GM13976 (cell line): Measurements from ENCODE around the gene FBL.
A peak's percentile ranks its signal among the peaks of the same experiment; 100 is the strongest.
"Not testable (repeated sequence)": the region's sequence is repeated elsewhere in the genome, so short reads cannot be mapped to it uniquely, and the experiment has no call there.

Experiments used
- DNase-seq: peaks from one replicate; pipeline ENCODE4 v3.0.0; 2012; ENCODE audit warnings: low spot score
- in situ Hi-C: fragments of 300-500 bp; cut with MboI; formaldehyde crosslinking; loops from one replicate; pipeline ENCODE4 v1.12.0; 2022; ENCODE audit warnings: low sequenced_read_pairs, mixed read lengths, inconsistent platforms; ENCODE audit not compliant: unreplicated experiment
- TF ChIP-seq, protein P1 (sequence below): IDR thresholded peaks from 2 replicates; pipeline ENCODE4 v1.5.1; 2012; ENCODE audit warnings: borderline replicate concordance, mild to moderate bottlenecking; ENCODE audit not compliant: insufficient read depth; ENCODE audit errors: extremely low read depth, missing control alignments, control extremely low read depth

Gene FBL

DNA sequence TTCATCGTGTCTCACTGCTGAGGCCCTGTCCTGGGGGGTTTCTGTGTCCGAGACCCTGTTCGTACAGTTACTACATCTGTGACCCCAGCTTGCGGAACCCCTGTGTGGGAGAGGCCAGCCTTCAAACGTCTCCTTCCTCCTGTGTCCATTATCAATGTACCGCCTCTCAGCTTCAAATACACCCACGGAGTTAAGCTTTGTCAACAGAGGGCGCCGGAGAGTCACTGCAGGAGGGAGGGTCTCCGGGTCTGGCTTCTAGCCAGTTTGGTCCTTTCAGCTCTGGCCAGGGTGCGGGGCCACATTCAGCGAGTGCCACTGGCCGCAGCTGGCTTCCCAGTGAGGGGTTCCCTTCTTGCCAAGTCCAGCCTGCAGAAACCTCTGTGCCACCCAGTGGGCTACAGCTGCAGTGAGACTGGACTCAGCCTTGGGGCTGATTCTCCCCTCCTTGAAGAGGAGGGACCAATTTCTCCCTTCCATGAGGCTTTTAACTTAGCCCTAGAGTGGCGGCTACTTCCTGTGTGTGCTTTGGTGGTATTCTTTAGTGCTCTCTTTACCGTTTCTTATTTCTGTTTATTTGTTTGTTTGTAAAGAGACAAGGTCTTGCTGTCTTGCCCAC, 35.4 kb upstream of the FBL start:
- DNase-seq, result peak; percentile 71
- in situ Hi-C loops, result loop anchor here (25.0 kb wide), 1 partner anchor 356 kb away; the partner anchor contains the start of gene CCNP
- TF ChIP-seq, protein P1, sequence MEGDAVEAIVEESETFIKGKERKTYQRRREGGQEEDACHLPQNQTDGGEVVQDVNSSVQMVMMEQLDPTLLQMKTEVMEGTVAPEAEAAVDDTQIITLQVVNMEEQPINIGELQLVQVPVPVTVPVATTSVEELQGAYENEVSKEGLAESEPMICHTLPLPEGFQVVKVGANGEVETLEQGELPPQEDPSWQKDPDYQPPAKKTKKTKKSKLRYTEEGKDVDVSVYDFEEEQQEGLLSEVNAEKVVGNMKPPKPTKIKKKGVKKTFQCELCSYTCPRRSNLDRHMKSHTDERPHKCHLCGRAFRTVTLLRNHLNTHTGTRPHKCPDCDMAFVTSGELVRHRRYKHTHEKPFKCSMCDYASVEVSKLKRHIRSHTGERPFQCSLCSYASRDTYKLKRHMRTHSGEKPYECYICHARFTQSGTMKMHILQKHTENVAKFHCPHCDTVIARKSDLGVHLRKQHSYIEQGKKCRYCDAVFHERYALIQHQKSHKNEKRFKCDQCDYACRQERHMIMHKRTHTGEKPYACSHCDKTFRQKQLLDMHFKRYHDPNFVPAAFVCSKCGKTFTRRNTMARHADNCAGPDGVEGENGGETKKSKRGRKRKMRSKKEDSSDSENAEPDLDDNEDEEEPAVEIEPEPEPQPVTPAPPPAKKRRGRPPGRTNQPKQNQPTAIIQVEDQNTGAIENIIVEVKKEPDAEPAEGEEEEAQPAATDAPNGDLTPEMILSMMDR, result peak; percentile 37

DNA sequence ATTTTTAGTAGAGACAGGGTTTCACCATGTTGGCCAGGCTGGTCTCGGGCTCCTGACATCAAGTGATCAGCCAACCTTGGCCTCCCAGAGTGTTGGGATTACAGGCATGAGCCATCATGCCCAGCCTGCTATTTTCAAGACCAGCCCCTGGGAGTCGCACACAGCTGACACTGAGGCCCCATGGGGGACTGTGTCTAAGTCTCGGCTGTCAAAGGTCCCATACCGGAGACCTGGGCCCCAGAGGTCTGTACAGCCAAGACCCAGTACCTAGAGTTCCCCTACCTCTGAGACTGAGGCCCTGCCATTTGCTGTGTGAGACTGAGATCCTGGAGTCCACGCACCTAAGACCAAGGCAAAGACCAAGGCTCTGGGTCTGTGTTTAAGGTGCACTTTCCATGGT, 34.1 kb upstream of the FBL start:
- DNase-seq, result not testable (repeated sequence)
- in situ Hi-C loops, result loop anchor here (25.0 kb wide), 1 partner anchor 357 kb away; the partner anchor contains the start of gene CCNP

DNA sequence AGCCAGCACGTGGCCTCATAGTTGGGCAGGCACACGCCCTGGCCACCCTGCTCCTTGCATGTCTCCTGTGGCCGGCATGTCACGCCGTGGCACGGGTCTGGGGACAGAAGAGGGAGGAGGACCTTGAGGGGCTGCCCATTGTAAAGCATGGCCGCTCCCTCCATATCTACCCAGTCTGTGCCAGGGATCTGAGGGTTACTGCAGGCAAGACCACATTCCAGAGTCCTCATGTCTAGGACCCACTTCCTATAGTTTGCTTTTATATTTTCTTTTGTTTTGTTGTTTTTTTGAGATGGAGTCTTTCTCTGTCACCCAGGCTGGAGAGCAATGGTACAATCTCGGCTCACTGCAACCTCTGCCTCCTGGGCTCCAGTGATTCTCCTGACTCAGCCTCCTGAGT, 33.6 kb upstream of the FBL start:
- in situ Hi-C loops, result loop anchor here (25.0 kb wide), 1 partner anchor 358 kb away; the partner anchor contains the start of gene CCNP
- not testable (repeated sequence) for DNase-seq

DNA sequence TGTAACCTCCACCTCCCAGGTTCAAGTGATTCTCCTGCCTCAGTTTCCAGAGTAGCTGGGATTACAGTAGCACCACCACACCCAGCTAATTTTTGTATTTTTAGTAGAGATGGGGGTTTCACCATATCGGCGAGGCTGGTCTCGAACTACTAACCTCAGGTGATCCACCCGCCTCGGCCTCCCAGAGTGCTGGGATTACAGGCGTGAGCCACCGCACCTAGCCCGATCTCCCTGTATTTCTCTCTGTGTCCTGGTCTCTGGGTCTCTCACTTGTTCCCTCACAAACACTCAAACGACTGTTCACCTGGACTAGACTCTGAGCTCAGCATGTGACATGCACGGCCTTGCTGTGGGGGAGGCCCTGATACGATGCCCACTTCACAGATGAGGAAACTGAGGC, 32.7 kb upstream of the FBL start:
- in situ Hi-C loops, result loop anchor here (25.0 kb wide), 1 partner anchor 358 kb away; the partner anchor contains the start of gene CCNP
- not testable (repeated sequence) for DNase-seq

DNA sequence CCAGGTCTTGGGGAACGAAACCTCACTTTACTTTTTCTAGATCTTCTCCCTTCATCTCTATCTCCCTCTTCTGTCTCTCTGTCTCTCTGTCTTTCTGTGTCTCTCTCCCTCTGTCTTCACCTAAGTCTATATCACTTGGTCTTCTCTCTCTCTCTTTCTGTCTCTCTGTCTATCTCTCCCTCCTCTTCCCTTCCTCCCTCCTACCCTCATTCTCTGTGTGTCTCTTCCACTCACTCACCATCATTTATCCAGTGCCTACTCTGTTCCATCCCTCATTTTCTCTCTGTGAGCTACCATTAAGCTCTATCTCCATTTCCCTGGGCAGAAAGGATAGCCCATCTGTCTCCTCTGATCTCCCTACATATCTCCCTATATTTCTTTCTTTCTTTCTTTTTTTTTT, 32.2 kb upstream of the FBL start:
- in situ Hi-C loops, result loop anchor here (25.0 kb wide), 1 partner anchor 359 kb away; the partner anchor contains the start of gene CCNP
- peak; percentile 47 for DNase-seq
- TF ChIP-seq, protein P1, result no peak

DNA sequence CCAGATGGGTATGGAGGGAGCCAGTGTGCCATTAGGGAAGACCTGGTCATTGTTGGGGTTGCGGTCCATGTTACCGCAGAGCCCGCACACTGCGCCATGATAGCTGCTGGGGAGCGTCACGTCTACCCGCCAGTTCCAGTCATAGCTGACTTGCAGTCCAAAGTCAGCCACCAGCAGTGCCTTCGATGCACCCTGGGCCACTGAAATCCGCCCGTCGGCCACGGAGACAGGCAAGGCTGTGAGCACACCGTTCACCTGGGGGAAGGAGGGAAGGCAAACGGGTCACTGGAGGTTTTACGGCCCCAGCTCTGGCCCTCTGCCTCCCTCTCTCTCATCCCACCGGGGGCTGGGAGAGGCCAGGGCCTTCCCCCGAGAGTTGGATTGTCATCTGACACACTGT, 31.8 kb upstream of the FBL start:
- not testable (repeated sequence) for DNase-seq
- in situ Hi-C loops, result loop anchor here (25.0 kb wide), 1 partner anchor 359 kb away; the partner anchor contains the start of gene CCNP

DNA sequence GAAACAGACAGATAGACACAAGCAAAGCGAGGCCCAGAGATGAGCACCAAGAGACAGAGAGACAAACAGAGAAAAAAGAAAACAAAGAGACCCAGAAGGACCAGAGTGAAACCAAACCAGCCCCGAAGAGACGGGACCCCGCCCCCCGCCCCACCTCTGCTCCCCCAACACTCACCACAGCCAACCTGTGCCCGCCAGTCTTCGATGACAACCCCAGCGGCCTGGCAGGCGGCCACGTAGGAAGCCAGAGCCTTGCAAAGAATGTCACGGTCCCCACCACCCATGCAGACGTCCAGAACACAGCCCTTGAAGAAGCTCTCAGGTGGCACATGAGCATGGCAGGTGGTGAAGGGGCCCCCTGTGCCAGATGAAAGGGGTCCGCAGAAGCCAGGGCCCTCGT, 31.3 kb upstream of the FBL start:
- DNase-seq, result not testable (repeated sequence)
- in situ Hi-C loops, result loop anchor here (25.0 kb wide), 1 partner anchor 360 kb away; the partner anchor contains the start of gene CCNP

DNA sequence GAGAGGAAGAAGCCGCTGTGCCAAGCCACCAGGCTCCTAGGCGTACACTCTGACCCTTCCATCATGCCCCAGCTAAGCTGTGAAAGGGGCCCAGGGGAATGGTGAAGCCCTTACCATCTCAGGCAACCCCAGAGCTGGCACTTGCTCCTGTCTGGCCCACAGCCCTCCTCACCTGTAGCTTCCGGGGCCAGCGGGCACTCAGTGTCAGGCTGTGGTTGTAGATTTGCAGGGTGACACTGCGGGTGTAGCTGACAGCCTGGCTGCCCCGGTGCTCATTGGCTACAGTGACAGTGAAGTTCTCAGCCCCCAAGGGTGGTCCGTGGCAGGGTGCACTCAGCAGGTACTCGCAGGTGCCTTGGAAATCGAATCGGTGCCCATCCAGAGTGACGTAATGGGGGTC, 30.3 kb upstream of the FBL start:
- in situ Hi-C loops, result loop anchor here (25.0 kb wide), 1 partner anchor 361 kb away; the partner anchor contains the start of gene CCNP
- not testable (repeated sequence) for DNase-seq

DNA sequence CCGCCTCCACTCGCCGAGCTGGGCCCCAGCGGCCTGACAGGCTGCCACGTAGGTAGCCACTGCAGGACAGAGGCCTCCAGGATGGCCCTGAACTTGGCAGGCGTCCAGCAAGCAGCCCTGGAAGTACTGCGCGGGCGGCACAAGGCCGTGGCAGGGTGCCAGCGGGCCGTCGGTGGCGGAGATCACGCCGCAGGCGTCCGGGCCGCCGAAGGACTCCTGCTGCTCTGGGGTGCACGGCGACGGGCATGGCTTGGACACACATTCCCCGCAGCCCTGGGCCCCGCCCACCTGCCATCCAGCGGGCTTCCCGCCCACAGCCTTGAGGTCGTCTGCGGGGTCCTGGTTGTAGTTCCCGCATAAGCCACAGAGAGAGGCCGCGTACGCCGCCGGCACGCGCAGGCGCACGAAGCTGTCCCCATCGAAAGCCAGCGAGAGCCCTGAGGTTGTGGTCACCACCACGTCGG, 29.3 kb upstream of the FBL start:
- in situ Hi-C loops, result loop anchor here (25.0 kb wide), 1 partner anchor 362 kb away; the partner anchor contains the start of gene CCNP

DNA sequence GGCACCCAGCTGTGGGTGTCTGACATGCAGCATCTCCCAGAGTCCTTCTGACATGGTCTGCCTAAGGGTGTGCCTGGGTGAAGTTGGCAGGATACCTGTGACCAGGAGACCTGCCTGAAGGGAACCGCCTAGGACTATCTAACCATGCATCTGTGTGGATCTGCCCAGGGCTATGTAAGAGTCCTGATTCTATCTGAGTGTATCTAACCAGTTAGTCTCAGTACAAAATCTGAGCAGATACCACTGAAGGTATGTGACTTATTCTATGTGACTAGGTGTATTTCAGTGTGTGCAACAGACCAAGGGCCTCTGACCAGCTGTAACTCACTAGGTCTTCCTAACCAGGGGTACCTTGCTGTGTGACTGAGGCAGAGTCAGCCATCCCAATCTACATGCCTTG, 28.2 kb upstream of the FBL start:
- TF ChIP-seq, protein P1, result no peak
- DNase-seq, result no peak
- in situ Hi-C loops, result no loop called here

More for the DNA sequence above, 29.3 kb upstream of the FBL start:
- not testable (repeated sequence) for DNase-seq
